GM23338 (cell line): ENCODE data around the gene PRR33. TPM values are rescaled to one million over a fixed set of nuclear protein-coding genes. Genes with fewer than 3 reads are reported as not detected.

Experiments
- ATAC-seq: fragments of 200-7000 bp; cut with Tn5 transposase; 3 replicates; pipeline ENCODE4 v1.9.1; 2020
- DNase-seq: peaks from one replicate; pipeline ENCODE4 v3.0.0-alpha.2; 2015; ENCODE audit warnings: low spot score
- H2AFZ ChIP-seq: fragments of 200-600 bp; sonication (generic); 2 replicates; pipeline ENCODE4 v1.8.0; 2016; ENCODE audit warnings: antibody characterized with exemption, mild to moderate bottlenecking, moderate library complexity
- H3F3A ChIP-seq: fragments of 200-600 bp; sonication (generic); replicated peaks from 2 replicates; pipeline ENCODE4 v1.8.0; 2017; ENCODE audit warnings: antibody characterized with exemption, mixed run types, low read depth
- H3K27ac ChIP-seq: fragments of 200-600 bp; sonication (generic); 2 replicates; pipeline ENCODE4 v1.6.1; 2016; ENCODE audit warnings: low read depth
- H3K27me3 ChIP-seq: fragments of 200-600 bp; sonication (generic); 2 replicates; pipeline ENCODE4 v1.8.0; 2016; ENCODE audit warnings: mild to moderate bottlenecking, mixed run types, moderate library complexity; ENCODE audit not compliant: insufficient read depth
- H3K36me3 ChIP-seq: fragments of 200-600 bp; sonication (generic); 2 replicates; pipeline ENCODE4 v1.8.0; 2016; ENCODE audit warnings: mild to moderate bottlenecking; ENCODE audit not compliant: insufficient read depth
- H3K4me1 ChIP-seq: fragments of 200-600 bp; sonication (generic); 2 replicates; pipeline ENCODE4 v1.8.0; 2016; ENCODE audit warnings: mild to moderate bottlenecking, moderate library complexity; ENCODE audit not compliant: insufficient read depth
- H3K4me2 ChIP-seq: fragments of 200-600 bp; sonication (generic); 2 replicates; pipeline ENCODE4 v1.7.1; 2017; ENCODE audit warnings: mixed run types
- H3K4me3 ChIP-seq: fragments of 200-600 bp; sonication (generic); 2 replicates; pipeline ENCODE4 v1.6.1; 2016; ENCODE audit warnings: mixed run types
- H3K79me2 ChIP-seq: fragments of 200-600 bp; sonication (generic); replicated peaks from 2 replicates; pipeline ENCODE4 v1.8.0; 2017; ENCODE audit warnings: mild to moderate bottlenecking; ENCODE audit not compliant: insufficient read depth
- H3K9me2 ChIP-seq: fragments of 200-600 bp; sonication (generic); 2 replicates; pipeline ENCODE4 v1.8.0; 2017; ENCODE audit not compliant: insufficient read depth
- H4K20me1 ChIP-seq: fragments of 200-600 bp; sonication (generic); replicated peaks from 2 replicates; pipeline ENCODE4 v1.8.0; 2017; ENCODE audit warnings: mild to moderate bottlenecking; ENCODE audit not compliant: insufficient read depth
- H3K27ac Mint-ChIP-seq: 2 replicates; pipeline ENCODE4 v1.8.0; 2020; ENCODE audit warnings: inconsistent platforms, mild to moderate bottlenecking, moderate library complexity, mixed read lengths
- H3K27me3 Mint-ChIP-seq: 3 replicates; pipeline ENCODE4 v1.8.0; 2022; ENCODE audit warnings: low read depth, mild to moderate bottlenecking, moderate library complexity, mixed read lengths, inconsistent platforms; ENCODE audit not compliant: insufficient read depth, poor library complexity
- H3K36me3 Mint-ChIP-seq: 3 replicates; pipeline ENCODE4 v1.8.0; 2021; ENCODE audit warnings: low read depth, mild to moderate bottlenecking, inconsistent platforms, moderate library complexity, mixed read lengths
- H3K4me1 Mint-ChIP-seq: 3 replicates; pipeline ENCODE4 v1.8.0; 2020; ENCODE audit warnings: mild to moderate bottlenecking, inconsistent platforms, mixed read lengths
- H3K4me3 Mint-ChIP-seq: 3 replicates; pipeline ENCODE4 v1.8.0; 2021; ENCODE audit warnings: moderate library complexity, mild to moderate bottlenecking, inconsistent platforms, mixed read lengths
- H3K9me3 Mint-ChIP-seq: 3 replicates; pipeline ENCODE4 v1.8.0; 2020; ENCODE audit warnings: moderate library complexity, mild to moderate bottlenecking, inconsistent platforms, mixed read lengths
- CREB1 ChIP-seq: fragments of 250-450 bp; sonication (Bioruptor Pico); IDR thresholded peaks from 2 replicates; pipeline ENCODE4 v1.5.0; 2020; ENCODE audit warnings: low read depth, mild to moderate bottlenecking, moderate library complexity
- ETS1 ChIP-seq: IDR thresholded peaks from 2 replicates; pipeline ENCODE4 v1.6.1; 2016; ENCODE audit warnings: antibody characterized with exemption
- ZNF114 ChIP-seq: fragments of 250-450 bp; sonication (Bioruptor Pico); IDR thresholded peaks from 2 replicates; pipeline ENCODE4 v1.5.0; 2020; ENCODE audit warnings: mild to moderate bottlenecking, moderate library complexity
- ZNF462 ChIP-seq: fragments of 250-450 bp; sonication (Bioruptor Pico); IDR thresholded peaks from 2 replicates; pipeline ENCODE4 v1.5.0; 2020; ENCODE audit warnings: mild to moderate bottlenecking, moderate library complexity
- polyA plus RNA-seq: library from polyadenylated mRNA; unstranded; fragments of >200 nt; fragmentation: Nextera tagmentation; extraction: Ambion mirVana; gene quantifications from 2 replicates; pipeline ENCODE4 v1.2.1, GENCODE V29; 2016
- total RNA-seq: library from RNA; depleted of rRNA; stranded (reverse); fragments of >200 nt; shearing (Covaris generic); gene quantifications from 2 replicates; pipeline ENCODE4 v1.2.3, GENCODE V29; 2014

Gene PRR33
- total and polyA plus RNA-seq, 2 experiments from 2014 or later = not detected

GRCh38 chr11:1908618-1909017 lies 16.9 kb upstream of the PRR33 start:
- no peaks in the 10 kb centered on the region for H3K79me2 ChIP-seq
- peaks cover 5% of the 10 kb centered on the region for H3K27me3 Mint-ChIP-seq
- H3K4me1 Mint-ChIP-seq = peaks cover 19% of the 10 kb centered on the region
- DNase-seq = peak; percentile 27
- no peaks in the 10 kb centered on the region for H4K20me1 ChIP-seq
- H3K36me3 ChIP-seq = no peaks in the 10 kb centered on the region
- peak overlapping the region; percentile 15; the same call in 1 of the 2 replicates for H3K4me2 ChIP-seq
- no peak overlapping the region for H3K4me3 Mint-ChIP-seq
- H2AFZ ChIP-seq = peak overlapping the region; percentile 38; the same call in 1 of the 2 replicates
- no peaks in the 10 kb centered on the region for H3K9me2 ChIP-seq
- peaks cover 27% of the 10 kb centered on the region; the same call in 1 of the 2 replicates for H3K4me1 ChIP-seq
- H3K9me3 Mint-ChIP-seq = no peaks in the 10 kb centered on the region
- H3K27ac Mint-ChIP-seq = no peak overlapping the region
- peak overlapping the region; percentile 33 for H3K27ac ChIP-seq
- no peaks in the 10 kb centered on the region for H3K36me3 Mint-ChIP-seq
- ATAC-seq = no peak
- no peaks in the 10 kb centered on the region for H3F3A ChIP-seq
- no peaks in the 10 kb centered on the region for H3K27me3 ChIP-seq
- TF ChIP-seq ZNF114 (CRISPR knock-in tag) (no peak), ETS1 (no peak), CREB1 (CRISPR knock-in tag) (no peak), ZNF462 (CRISPR knock-in tag) (no peak)
- H3K4me3 ChIP-seq = no peak overlapping the region
